Ishikawa (cell line): ENCODE results near the gene ZDHHC1.

ENCODE experiments used
- CEBPB ChIP-seq: IDR thresholded peaks from 2 replicates; pipeline ENCODE4 v1.6.1; 2012
- EGR1 ChIP-seq: IDR thresholded peaks from 2 replicates; pipeline ENCODE4 v1.6.1; 2012
- EP300 ChIP-seq: IDR thresholded peaks from 2 replicates; pipeline ENCODE4 v1.6.1; 2012; ENCODE audit warnings: borderline replicate concordance
- MAX ChIP-seq: IDR thresholded peaks from 2 replicates; pipeline ENCODE4 v1.6.1; 2012
- REST ChIP-seq: IDR thresholded peaks from 2 replicates; pipeline ENCODE4 v1.6.1; 2012; ENCODE audit warnings: low read depth, mild to moderate bottlenecking

- TF ChIP-seq EP300 (no peak), CEBPB (no peak), REST (no peak), EGR1 (no peak), MAX (no peak)
These were observed 12.0 kb upstream of the ZDHHC1 start for GRCh38 chr16:67428146-67428731.
